GM12864 (cell line): ENCODE data around the gene HDGFL3.
"Not testable (repeated sequence)": the region's sequence is repeated elsewhere in the genome, so short reads cannot be mapped to it uniquely, and the experiment has no call there.

Experiments
- DNase-seq: peaks from one replicate; pipeline ENCODE4 v3.0.0-alpha.2; 2011; ENCODE audit warnings: low read depth
- H3K4me3 ChIP-seq: 2 replicates; pipeline ENCODE4 v1.5.1; 2011; ENCODE audit warnings: mild to moderate bottlenecking, low read depth, low read length, control low read depth
- CTCF ChIP-seq: IDR thresholded peaks from 2 replicates; pipeline ENCODE4 v1.5.1; 2011; ENCODE audit warnings: low read depth, mild to moderate bottlenecking, moderate library complexity, low read length, control low read depth, inconsistent platforms; ENCODE audit errors: missing control alignments

HDGFL3 gene

DNA sequence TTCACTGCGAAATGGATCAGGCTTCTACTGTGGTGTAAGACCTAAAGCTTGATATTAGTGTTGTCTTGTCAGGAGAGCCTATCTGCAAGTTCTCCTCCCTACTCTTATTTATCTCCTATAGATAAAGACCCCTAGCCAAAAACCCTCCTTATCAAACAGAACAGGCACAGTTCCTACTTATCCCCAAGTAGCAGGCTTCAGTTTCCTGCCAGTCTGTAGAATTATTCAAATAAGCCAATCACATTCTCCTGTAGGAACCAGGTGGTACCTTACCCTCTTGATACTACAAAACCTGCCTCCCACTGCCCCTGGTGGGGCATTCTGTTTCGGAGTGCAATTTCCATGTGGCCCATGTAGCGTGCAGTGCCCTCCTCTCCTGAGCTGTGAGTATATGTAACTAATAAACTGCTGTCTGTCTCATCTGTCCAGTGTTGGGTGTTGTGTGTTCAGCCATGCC is 28.7 kb downstream of the HDGFL3 start:
- no peak overlapping the region for H3K4me3 ChIP-seq
- DNase-seq, result no peak
- TF ChIP-seq CTCF, result no peak

DNA sequence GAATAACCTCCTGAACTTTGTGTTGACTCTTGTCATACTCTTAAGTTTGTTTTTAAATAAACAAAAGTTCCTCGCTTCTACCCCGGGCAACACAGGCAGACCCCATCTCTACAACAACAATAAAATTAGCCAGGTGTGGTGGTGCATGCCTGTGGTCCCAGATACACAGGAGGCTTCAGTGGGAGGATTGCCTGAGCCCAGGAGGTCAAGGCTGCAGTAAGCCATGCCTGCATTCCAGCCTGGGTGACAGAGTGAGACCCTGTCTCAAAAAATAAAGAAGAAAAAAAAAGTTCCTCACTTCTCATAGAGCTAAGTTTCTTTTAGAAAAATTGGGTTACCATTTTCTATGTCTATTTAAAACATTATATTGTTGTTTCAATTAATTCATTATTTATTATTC is 29.2 kb downstream of the HDGFL3 start:
- TF ChIP-seq CTCF, result no peak
- no peak for DNase-seq
- H3K4me3 ChIP-seq, result no peak overlapping the region

DNA sequence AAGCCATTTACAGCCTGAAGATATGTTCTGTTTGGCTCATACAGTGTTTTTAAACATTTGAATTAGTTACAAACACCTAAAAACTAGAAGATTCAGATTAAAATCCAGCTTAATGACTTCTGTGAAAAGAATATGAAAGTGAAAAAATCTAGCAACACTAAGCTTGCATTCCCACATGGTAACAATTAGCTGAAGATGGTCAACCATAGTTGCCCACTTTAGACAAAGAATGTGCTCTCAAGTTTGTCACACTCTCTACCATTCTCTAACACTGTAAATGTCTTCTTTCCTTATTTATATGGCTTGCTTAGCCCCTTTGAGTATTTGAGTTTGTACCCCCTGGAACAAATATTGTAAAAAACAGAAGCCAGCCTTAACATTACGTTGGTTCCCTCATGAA is 32.7 kb downstream of the HDGFL3 start:
- no peak for DNase-seq
- no peak for TF ChIP-seq CTCF
- H3K4me3 ChIP-seq, result no peak overlapping the region

DNA sequence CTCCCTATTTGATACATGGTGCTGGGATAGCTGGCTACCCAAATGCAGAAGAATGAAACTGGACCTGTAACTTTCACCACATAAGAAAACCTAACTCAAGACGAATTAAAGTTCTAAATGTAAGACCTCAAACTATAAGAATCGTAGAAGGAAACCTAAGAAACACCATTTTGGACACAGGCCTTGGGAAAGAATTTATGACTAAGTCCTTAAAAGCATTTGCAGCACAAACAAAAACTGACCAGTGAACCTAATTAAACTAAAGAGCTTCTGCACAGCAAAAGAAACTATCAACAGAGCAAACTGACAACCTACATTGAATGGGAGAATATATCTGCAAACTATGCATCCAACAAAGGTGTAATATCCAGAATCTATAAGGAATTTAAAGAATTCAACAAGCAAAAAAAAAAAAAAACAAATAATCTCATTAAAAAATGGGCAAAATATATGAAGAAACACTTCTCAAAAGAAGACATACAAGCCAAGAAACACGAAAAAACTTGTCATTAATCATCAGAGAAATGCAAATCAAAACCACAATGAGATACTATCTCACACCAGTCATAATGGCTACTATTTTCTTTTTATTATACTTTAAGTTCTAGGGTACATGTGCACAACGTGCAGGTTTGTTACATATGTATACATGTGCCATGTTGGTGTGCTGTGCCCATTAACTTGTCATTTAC is 37.0 kb downstream of the HDGFL3 start:
- TF ChIP-seq CTCF, result no peak
- DNase-seq, result no peak
- H3K4me3 ChIP-seq, result no peak overlapping the region

GRCh38 chr15:83169576-83169975 is 38.0 kb downstream of the HDGFL3 start:
- not testable (repeated sequence) for H3K4me3 ChIP-seq, DNase-seq

DNA sequence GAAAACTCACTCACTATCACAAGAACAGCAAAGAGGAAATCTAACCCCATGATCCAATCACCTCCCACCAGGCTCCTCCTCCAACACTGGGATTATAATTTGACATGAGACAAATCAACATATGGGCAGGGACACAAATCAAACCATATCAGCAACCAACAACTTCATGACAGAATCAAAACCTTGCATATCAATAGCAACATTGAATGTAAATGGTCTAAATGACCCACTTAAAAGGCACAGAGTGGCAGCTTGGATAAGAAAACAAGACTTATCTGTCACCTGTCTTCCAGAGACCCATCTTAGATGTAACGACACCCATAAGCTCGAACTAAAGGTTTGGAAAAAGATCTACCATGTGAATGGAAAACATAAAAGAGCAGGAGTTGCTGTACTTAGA is 40.8 kb downstream of the HDGFL3 start:
- TF ChIP-seq CTCF, result no peak
- H3K4me3 ChIP-seq, result no peak overlapping the region
- no peak for DNase-seq

GRCh38 chr15:83166218-83166617 is 41.4 kb downstream of the HDGFL3 start:
- no peak for DNase-seq
- H3K4me3 ChIP-seq, result no peak overlapping the region
- TF ChIP-seq CTCF, result no peak
